ENCODE results near the gene GLRX.
A peak's percentile ranks its signal among the peaks of the same experiment; 100 is the strongest.

The GLRX gene

DNA sequence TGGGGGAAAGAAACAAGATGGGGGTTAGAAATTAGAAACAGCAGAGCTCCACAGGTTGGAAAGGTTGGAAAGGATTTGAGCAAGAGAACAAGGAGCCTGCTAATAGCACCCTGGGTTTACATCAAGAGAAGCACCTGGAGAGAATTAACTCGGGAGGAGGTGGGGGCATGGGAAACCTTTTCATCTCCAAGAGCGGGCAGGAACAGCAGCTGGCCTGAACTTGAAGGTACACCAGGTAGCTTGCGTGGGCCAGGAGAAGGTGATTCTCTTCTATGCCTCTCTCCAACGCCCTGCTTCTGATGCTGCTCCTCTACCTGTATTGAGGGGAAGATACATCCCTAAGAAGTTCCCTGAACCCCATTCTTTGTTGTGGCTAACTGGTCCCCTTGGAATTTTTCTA is 37.1 kb upstream of the GLRX start:
- in situ Hi-C loops (cut with MboI; ENCODE audit: low sequenced_read_pairs, unreplicated experiment): loop anchor here (5.0 to 10.0 kb wide), 3 partner anchors 483 to 745 kb away; partner anchors contain the start of gene PCSK1
- DNase-seq (ENCODE audit: low spot score): no peak
- TF ChIP-seq, protein P1, sequence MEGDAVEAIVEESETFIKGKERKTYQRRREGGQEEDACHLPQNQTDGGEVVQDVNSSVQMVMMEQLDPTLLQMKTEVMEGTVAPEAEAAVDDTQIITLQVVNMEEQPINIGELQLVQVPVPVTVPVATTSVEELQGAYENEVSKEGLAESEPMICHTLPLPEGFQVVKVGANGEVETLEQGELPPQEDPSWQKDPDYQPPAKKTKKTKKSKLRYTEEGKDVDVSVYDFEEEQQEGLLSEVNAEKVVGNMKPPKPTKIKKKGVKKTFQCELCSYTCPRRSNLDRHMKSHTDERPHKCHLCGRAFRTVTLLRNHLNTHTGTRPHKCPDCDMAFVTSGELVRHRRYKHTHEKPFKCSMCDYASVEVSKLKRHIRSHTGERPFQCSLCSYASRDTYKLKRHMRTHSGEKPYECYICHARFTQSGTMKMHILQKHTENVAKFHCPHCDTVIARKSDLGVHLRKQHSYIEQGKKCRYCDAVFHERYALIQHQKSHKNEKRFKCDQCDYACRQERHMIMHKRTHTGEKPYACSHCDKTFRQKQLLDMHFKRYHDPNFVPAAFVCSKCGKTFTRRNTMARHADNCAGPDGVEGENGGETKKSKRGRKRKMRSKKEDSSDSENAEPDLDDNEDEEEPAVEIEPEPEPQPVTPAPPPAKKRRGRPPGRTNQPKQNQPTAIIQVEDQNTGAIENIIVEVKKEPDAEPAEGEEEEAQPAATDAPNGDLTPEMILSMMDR (IDR thresholded peaks at IDR 0.05; ENCODE audit: borderline replicate concordance, control extremely low read depth, extremely low read depth, insufficient read depth, missing control alignments): no peak

- in situ Hi-C loops (cut with MboI; ENCODE audit: low sequenced_read_pairs, unreplicated experiment): loop anchor here (5.0 to 10.0 kb wide), 3 partner anchors 483 to 746 kb away; partner anchors contain the start of gene PCSK1
- TF ChIP-seq, protein P1 (IDR thresholded peaks at IDR 0.05; ENCODE audit: borderline replicate concordance, control extremely low read depth, extremely low read depth, insufficient read depth, missing control alignments): peak; percentile 90
- DNase-seq (ENCODE audit: low spot score): peak; percentile 90
These were observed 36.4 kb upstream of the GLRX start for GRCh38 chr5:95858661-95859595.

DNA sequence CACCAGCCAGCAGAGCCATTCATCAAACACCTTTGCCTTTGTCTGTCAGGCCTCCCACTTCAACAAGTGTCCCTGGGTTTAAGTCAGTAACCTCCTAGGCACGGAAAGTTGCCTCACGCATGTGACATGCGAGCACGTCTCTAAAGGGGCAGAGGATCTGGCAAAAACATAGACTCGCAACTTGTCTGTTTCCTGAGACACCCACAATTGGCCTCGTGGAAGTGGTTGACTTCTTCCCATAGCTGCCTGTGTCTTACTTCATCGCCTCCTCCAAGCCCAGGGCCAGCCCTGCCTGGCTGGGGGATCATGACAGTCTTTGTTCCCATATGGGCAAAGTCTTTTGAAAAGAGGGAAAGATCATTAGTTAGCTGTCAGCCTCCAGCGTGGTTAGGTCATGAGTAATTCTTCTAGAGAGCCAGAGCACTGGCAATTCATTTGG is 35.5 kb upstream of the GLRX start:
- TF ChIP-seq, protein P1 (IDR thresholded peaks at IDR 0.05; ENCODE audit: borderline replicate concordance, control extremely low read depth, extremely low read depth, insufficient read depth, missing control alignments): no peak
- in situ Hi-C loops (cut with MboI; ENCODE audit: low sequenced_read_pairs, unreplicated experiment): loop anchor here (5.0 to 10.0 kb wide), 3 partner anchors 484 to 747 kb away; partner anchors contain the start of gene PCSK1
- DNase-seq (ENCODE audit: low spot score): no peak

DNA sequence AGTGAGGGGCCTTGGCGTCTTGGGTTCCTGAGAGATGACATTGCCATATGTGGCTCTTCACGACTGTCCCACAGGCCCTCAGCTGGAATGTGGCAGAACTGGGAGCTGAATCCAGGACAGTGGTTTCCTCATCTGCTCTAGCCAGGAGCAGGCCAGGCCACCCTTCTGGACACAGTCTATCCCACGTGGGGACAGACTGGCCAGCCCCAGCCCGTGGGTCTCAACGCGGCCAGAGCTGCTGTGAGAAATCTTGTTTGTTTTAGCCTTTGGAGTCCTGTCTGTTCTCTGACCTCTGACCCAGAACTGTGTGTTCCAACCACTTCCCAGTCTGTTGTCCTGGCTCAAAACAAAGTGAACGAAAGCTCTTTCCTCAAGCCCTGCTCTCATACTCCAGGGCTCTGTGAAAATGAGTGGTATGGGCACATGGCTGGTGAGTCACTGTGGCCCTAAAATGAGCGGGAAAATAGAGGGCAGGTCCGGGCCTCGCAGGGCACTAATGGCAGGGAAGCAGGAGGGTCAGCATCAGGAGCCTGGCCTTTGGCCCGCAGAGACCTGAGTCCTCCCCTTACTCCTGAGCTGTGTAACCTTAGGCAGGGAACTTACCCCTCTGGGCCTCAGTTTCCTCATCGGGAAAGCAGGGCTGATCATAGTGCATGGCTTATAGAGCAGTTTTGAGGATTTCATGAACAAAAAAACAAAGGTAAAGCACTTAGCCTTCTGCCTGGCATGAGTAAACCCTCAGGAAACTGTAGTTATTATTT is 34.8 kb upstream of the GLRX start:
- TF ChIP-seq, protein P1 (IDR thresholded peaks at IDR 0.05; ENCODE audit: borderline replicate concordance, control extremely low read depth, extremely low read depth, insufficient read depth, missing control alignments): no peak
- DNase-seq (ENCODE audit: low spot score): no peak
- in situ Hi-C loops (cut with MboI; ENCODE audit: low sequenced_read_pairs, unreplicated experiment): loop anchor here (5.0 to 10.0 kb wide), 3 partner anchors 485 to 747 kb away; partner anchors contain the start of gene PCSK1

- in situ Hi-C loops (cut with MboI; ENCODE audit: low sequenced_read_pairs, unreplicated experiment): loop anchor here (5.0 to 10.0 kb wide), 3 partner anchors 486 to 748 kb away; partner anchors contain the start of gene PCSK1
- TF ChIP-seq, protein P1 (IDR thresholded peaks at IDR 0.05; ENCODE audit: borderline replicate concordance, control extremely low read depth, extremely low read depth, insufficient read depth, missing control alignments): no peak
- no peak for DNase-seq (ENCODE audit: low spot score)
These were observed 34.0 kb upstream of the GLRX start for GRCh38 chr5:95856501-95856981.

DNA sequence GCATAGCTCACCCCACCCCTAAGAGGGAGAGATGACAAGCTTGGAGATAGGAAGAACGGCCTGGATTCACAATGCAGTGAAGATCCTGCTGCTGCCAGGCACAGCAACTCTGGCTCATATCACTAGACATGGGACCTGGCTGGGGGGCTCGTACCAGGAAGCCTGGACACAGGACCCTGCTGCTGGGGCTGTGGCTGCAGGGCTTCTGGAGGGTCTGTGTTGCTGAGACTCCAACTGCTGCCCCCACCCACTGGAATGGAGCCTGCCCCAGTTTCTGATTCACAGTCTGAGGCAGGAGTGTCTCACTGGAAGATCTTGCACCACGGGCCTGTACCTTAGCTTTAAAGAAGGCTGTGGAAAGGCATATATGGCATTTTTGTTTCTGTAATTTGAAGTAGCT is 31.0 kb upstream of the GLRX start:
- no peak for DNase-seq (ENCODE audit: low spot score)
- in situ Hi-C loops (cut with MboI; ENCODE audit: low sequenced_read_pairs, unreplicated experiment): loop anchor here (10.0 kb wide), 2 partner anchors 581 to 751 kb away; partner anchors contain the start of gene PCSK1
- TF ChIP-seq, protein P1 (IDR thresholded peaks at IDR 0.05; ENCODE audit: borderline replicate concordance, control extremely low read depth, extremely low read depth, insufficient read depth, missing control alignments): no peak

Measured in GM13976 (cell line).